Body of pancreas (tissue), 4 donors: ENCODE results near the gene IER5. TPM values are rescaled to one million over a fixed set of nuclear protein-coding genes. Genes with fewer than 3 reads are reported as not detected.

Experiments used
- ATAC-seq: fragments of 150-250 bp; one replicate; pipeline ENCODE4 v1.9.1; 2016
- DNase-seq, 4 donors: peaks; one replicate each; pipeline ENCODE4 v3.0.0-alpha.2; 2019
- H3K27ac ChIP-seq, 4 donors: fragments of 200-600 bp; sonication (generic); 1 replicate in 3 of 4; 2 replicates in 1 of 4; pipeline versions ENCODE4 v1.5.1 to v1.6.1; 2016 to 2019; ENCODE audit warnings: mild to moderate bottlenecking in 1 of 4, mixed read lengths in 1 of 4, moderate library complexity in 1 of 4
- H3K27me3 ChIP-seq, 2 donors: fragments of 200-600 bp; sonication (generic); one replicate each; pipeline ENCODE4 v1.6.0; 2016; ENCODE audit warnings: mild to moderate bottlenecking in 1 of 2
- H3K36me3 ChIP-seq, 2 donors: fragments of 200-600 bp; sonication (generic); replicated peaks in 1 of 2; 2 replicates each; pipeline ENCODE4 v1.5.1; 2016; ENCODE audit warnings: low read depth in 2 of 2; ENCODE audit not compliant: insufficient read depth in 1 of 2
- H3K4me1 ChIP-seq: fragments of 200-600 bp; sonication (generic); one replicate; pipeline ENCODE4 v1.6.0; 2016
- H3K4me3 ChIP-seq, 2 donors: fragments of 200-600 bp; sonication (generic); 1 replicate in 1 of 2; 2 replicates in 1 of 2; pipeline ENCODE4 v1.5.1; 2016 to 2019
- H3K9me3 ChIP-seq, 3 donors: fragments of 200-600 bp; sonication (generic); 1 replicate in 2 of 3; 2 replicates in 1 of 3; pipeline ENCODE4 v1.5.1; 2016
- CTCF ChIP-seq, 7 experiments: fragments of 450-650 bp in 4 of 7; fragments of 200-600 bp in 3 of 7; sonication (generic) in 3 of 7; IDR thresholded peaks; one replicate each; pipeline ENCODE4 v1.5.1; 2016 to 2019; ENCODE audit warnings: antibody characterized with exemption in 7 of 7
- POLR2A ChIP-seq, 3 donors: fragments of 450-650 bp; IDR thresholded peaks; one replicate each; pipeline ENCODE4 v1.6.1; 2016; ENCODE audit warnings: antibody characterized with exemption in 3 of 3, mild to moderate bottlenecking in 2 of 3
- WGBS, 2 donors: methylation state at CpG; one replicate each; pipeline ENCODE4 v1.1.5; 2017; 5-methylcytosine and 5-hydroxymethylcytosine counted together
- intact Hi-C: fragments of 100-400 bp; cut with DNase I; formaldehyde crosslinking; loops from one replicate; pipeline ENCODE4 v1.15.1; 2023
- total RNA-seq, 2 donors: library from RNA; depleted of rRNA; stranded (reverse); fragments of >200 nt; gene quantifications; one replicate each; pipeline ENCODE4 v1.1.0, GENCODE V29; 2016

IER5 gene
- total RNA-seq, 2 donors from 2014 or later: 6.6 to 6.7 TPM

GRCh38 chr1:181106479-181106878, 18.0 kb downstream of the IER5 start:
- intact Hi-C loops: no loop called here
- WGBS, 2 donors: 52 to 68% methylated on average over 6 of the region's 6 CpGs

GRCh38 chr1:181107711-181108110, 19.2 kb downstream of the IER5 start:
- no peaks in the 10 kb centered on the region for H3K36me3 ChIP-seq
- peak; percentile 31 for ATAC-seq
- H3K4me1 ChIP-seq: peaks cover 56% of the 10 kb centered on the region
- no peak overlapping the region for H3K4me3 ChIP-seq
- no peaks in the 10 kb centered on the region for H3K27me3 ChIP-seq
- intact Hi-C loops: no loop called here
- peak; percentile 68 to 77 (median 72) for DNase-seq
- no peaks in the 10 kb centered on the region for H3K9me3 ChIP-seq
- peak overlapping the region in 3 of 4 donors; percentile 44 to 53 (median 48) for H3K27ac ChIP-seq
- TF ChIP-seq CTCF (IDR thresholded peaks at IDR 0.05): no peak
- no peak for TF ChIP-seq POLR2A (IDR thresholded peaks at IDR 0.05)
- WGBS, 2 donors: 11 to 25% methylated on average over 1 to 2 of the region's 2 CpGs

More at GRCh38 chr1:181106479-181106878, 18.0 kb downstream of the IER5 start:
- no peaks in the 10 kb centered on the region for H3K9me3 ChIP-seq
- no peak overlapping the region for H3K4me3 ChIP-seq
- no peaks in the 10 kb centered on the region for H3K27me3 ChIP-seq
- H3K36me3 ChIP-seq: no peaks in the 10 kb centered on the region
- peak overlapping the region in 2 of 4 donors; percentile 44 to 53 for H3K27ac ChIP-seq
- no peak for ATAC-seq
- TF ChIP-seq POLR2A (IDR thresholded peaks at IDR 0.05) (no peak), CTCF (IDR thresholded peaks at IDR 0.05) (no peak)
- H3K4me1 ChIP-seq: peaks cover 44% of the 10 kb centered on the region
- DNase-seq: no peak

GRCh38 chr1:181108304-181108867, 19.9 kb downstream of the IER5 start:
- no peak for ATAC-seq
- TF ChIP-seq POLR2A (IDR thresholded peaks at IDR 0.05) (no peak), CTCF (IDR thresholded peaks at IDR 0.05) (no peak)

GRCh38 chr1:181110013-181110412, 21.5 kb downstream of the IER5 start:
- TF ChIP-seq POLR2A (IDR thresholded peaks at IDR 0.05): no peak
- TF ChIP-seq CTCF (IDR thresholded peaks at IDR 0.05): no peak
- Histone ChIP-seq H3K27me3 (no peaks in the 10 kb centered on the region), H3K9me3 (no peaks in the 10 kb centered on the region), H3K36me3 (no peaks in the 10 kb centered on the region), H3K4me1 (peaks cover 56% of the 10 kb centered on the region), H3K4me3 (no peak overlapping the region), H3K27ac (no peak overlapping the region)
- WGBS, 2 donors: 83 to 92% methylated on average over 1 to 2 of the region's 2 CpGs
- DNase-seq (no peak), ATAC-seq (no peak)
- intact Hi-C loops: no loop called here

More at GRCh38 chr1:181108304-181108867, 19.9 kb downstream of the IER5 start:
- no peak for DNase-seq
- no peak overlapping the region for H3K27ac ChIP-seq
- H3K27me3 ChIP-seq: no peaks in the 10 kb centered on the region
- intact Hi-C loops: no loop called here
- H3K4me1 ChIP-seq: peaks cover 63% of the 10 kb centered on the region
- H3K9me3 ChIP-seq: no peaks in the 10 kb centered on the region
- WGBS, 2 donors: 66 to 75% methylated on average over 7 of the region's 7 CpGs
- H3K36me3 ChIP-seq: no peaks in the 10 kb centered on the region
- no peak overlapping the region for H3K4me3 ChIP-seq

GRCh38 chr1:181111559-181111958, 23.1 kb downstream of the IER5 start:
- Histone ChIP-seq H3K4me1 (peaks cover 45% of the 10 kb centered on the region), H3K4me3 (no peak overlapping the region), H3K36me3 (no peaks in the 10 kb centered on the region), H3K27me3 (no peaks in the 10 kb centered on the region), H3K27ac (peak overlapping the region in 2 of 4 donors; percentile 22 to 62), H3K9me3 (no peaks in the 10 kb centered on the region)
- DNase-seq (no peak), ATAC-seq (no peak)
- TF ChIP-seq POLR2A (IDR thresholded peaks at IDR 0.05) (no peak), CTCF (IDR thresholded peaks at IDR 0.05) (no peak)
- intact Hi-C loops: no loop called here
- 83 to 87% methylated on average over 3 of the region's 3 CpGs for WGBS, 2 donors
